HepG2 (cell line): ENCODE results near the gene LGI4.

Source experiments
- CTCF ChIP-seq: sonication (generic); formaldehyde crosslinking; IDR thresholded peaks from 2 replicates; pipeline ENCODE4 v1.5.0; 2020; ENCODE audit warnings: mild to moderate bottlenecking, missing genetic modification reagents, moderate library complexity
- ERF ChIP-seq: IDR thresholded peaks from 2 replicates; pipeline ENCODE4 v1.6.1; 2018; ENCODE audit warnings: missing biosample characterization, missing genetic modification reagents
- MXI1 ChIP-seq: IDR thresholded peaks from 3 replicates; pipeline ENCODE4 v1.6.1; 2012; ENCODE audit warnings: low read depth, low read length, inconsistent platforms, borderline replicate concordance
- MYC ChIP-seq: sonication (generic); formaldehyde crosslinking; IDR thresholded peaks from 2 replicates; pipeline ENCODE4 v1.9.0; 2021; ENCODE audit warnings: missing genetic modification reagents, borderline replicate concordance
- RAD21 ChIP-seq: fragments of 450-650 bp; formaldehyde crosslinking; IDR thresholded peaks from 2 replicates; pipeline ENCODE4 v1.5.0; 2020; ENCODE audit warnings: mild to moderate bottlenecking
- ZNF205 ChIP-seq: IDR thresholded peaks from 2 replicates; pipeline ENCODE4 v1.6.1; 2018; ENCODE audit warnings: missing biosample characterization, missing genetic modification reagents

- TF ChIP-seq ERF (CRISPR knock-in tag) (no peak), RAD21 (CRISPR knock-in tag) (no peak), CTCF (no peak), MYC (CRISPR knock-in tag) (no peak), ZNF205 (CRISPR knock-in tag) (no peak), MXI1 (no peak)
Observed at GRCh38 chr19:35178701-35179100, 43.8 kb upstream of the LGI4 start.
